AG04449 (cell line): Measurements from ENCODE around the gene YTHDC2.

Experiments used
- CTCF ChIA-PET: fragments of 350-600 bp; formaldehyde crosslinking; extraction: SDS; loops from one replicate; lab custom pipeline; 2021; ENCODE audit warnings: antibody characterized with exemption; lab: Yijun Ruan, JAX
- POLR2A ChIA-PET: fragments of 400-600, 350-600 bp; formaldehyde crosslinking; extraction: SDS; loops from one replicate; lab custom pipeline; 2020; ENCODE audit warnings: antibody characterized with exemption, inconsistent platforms; lab: Yijun Ruan, JAX
- DNase-seq: peaks from one replicate; pipeline ENCODE4 v3.0.0-alpha.2; 2010; ENCODE audit warnings: low read depth, low spot score
- H3K4me3 ChIP-seq: 2 replicates; pipeline ENCODE4 v1.5.1; 2011; ENCODE audit warnings: low read depth, mild to moderate bottlenecking, control low read depth, low read length
- TF ChIP-seq, protein P1 (sequence below): IDR thresholded peaks from one replicate; pipeline ENCODE4 v1.5.1; 2011; ENCODE audit warnings: mild to moderate bottlenecking, moderate library complexity, low read length, control low read depth, inconsistent platforms; ENCODE audit not compliant: insufficient read depth; ENCODE audit errors: missing control alignments

Gene YTHDC2

DNA sequence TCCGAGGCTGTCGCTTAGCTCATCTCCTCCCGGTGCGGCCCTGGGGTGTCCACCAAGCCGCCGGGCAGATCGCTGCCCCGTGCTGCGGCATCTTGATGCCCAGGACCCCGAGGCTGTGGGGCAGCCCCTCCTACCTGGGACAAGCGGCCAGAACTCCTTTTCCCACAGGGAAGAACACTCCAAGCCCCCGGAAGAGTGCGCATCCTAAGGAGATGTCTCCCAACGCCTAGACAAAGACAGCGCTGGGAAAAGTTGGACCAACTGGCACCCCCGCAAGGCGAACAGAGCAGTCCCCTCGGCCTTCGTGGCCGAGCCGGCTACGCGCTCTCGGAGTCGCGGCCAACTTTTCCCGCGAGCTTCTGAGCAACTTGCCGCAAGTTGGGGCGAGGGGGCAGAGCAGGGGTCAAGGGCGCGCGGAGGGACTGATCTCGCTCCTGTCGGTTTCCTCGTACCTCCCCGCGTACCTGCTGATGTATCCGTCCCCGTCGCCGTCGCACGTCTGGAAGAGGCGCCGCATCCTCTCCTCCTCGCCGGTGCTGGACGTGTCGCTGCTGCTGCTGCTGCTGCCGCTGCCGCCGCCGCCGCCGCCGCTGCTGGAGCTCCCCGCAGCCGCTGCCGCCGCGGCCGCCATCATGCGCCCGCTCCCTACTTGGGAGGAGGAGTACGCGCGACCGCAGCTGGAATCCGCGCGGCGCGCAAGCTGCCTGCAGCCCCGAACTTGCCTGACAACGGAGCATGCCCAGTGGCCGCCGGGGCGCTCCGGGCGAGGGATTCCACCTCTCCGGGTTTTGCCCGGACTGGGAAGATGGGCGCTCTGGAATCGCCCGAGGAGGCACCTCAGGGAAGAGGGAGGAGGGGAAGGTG, 25.5 kb upstream of the YTHDC2 start, which contains the start of gene MCC:
Gene MCC, minus strand, starts transcription at position 673 of the 864 bp plus-strand sequence.
- peak within 1 kb of the TSS; percentile 86 for H3K4me3 ChIP-seq
- TF ChIP-seq, protein P1, sequence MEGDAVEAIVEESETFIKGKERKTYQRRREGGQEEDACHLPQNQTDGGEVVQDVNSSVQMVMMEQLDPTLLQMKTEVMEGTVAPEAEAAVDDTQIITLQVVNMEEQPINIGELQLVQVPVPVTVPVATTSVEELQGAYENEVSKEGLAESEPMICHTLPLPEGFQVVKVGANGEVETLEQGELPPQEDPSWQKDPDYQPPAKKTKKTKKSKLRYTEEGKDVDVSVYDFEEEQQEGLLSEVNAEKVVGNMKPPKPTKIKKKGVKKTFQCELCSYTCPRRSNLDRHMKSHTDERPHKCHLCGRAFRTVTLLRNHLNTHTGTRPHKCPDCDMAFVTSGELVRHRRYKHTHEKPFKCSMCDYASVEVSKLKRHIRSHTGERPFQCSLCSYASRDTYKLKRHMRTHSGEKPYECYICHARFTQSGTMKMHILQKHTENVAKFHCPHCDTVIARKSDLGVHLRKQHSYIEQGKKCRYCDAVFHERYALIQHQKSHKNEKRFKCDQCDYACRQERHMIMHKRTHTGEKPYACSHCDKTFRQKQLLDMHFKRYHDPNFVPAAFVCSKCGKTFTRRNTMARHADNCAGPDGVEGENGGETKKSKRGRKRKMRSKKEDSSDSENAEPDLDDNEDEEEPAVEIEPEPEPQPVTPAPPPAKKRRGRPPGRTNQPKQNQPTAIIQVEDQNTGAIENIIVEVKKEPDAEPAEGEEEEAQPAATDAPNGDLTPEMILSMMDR, result no peak
- POLR2A ChIA-PET, result interaction anchor here (0.6 to 1.0 kb wide), 2 partner anchors 92 to 492 kb away, joined by 3 to 4 read pairs; no protein-coding TSS in a partner anchor
- peak; percentile 71 for DNase-seq
- CTCF ChIA-PET, result interaction anchor here (0.8 to 2.4 kb wide), 5 partner anchors 13 to 492 kb away, joined by 3 to 11 read pairs (median 4); no protein-coding TSS in a partner anchor

DNA sequence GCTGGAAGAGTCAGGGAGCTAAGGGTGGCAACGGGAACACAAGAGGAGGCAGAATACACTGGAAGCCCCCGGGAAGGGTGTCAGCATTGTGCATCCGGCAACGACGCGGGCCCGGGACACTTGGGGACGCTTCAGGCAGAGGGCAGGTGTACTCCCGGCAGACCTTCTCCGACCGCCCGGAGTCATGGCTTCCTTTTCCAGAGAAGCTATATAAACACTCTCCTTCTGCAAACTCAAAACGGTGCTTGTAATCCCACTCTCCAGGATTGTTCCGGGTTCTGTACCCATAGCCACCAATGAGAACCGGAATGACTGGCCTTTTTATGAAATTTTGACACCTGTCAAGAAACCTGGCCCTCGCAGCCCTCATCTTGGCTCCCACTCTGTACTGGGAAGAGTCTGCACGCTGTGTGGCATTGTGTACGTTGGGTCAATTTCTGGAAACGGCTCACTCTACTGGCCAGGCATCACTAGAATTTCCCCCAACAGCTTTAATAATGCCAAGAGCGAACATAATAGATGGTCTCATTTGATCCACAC, 24.8 kb upstream of the YTHDC2 start:
- TF ChIP-seq, protein P1, result no peak
- CTCF ChIA-PET, result interaction anchor here (0.8 to 2.4 kb wide), 3 partner anchors 22 to 493 kb away, joined by 4 to 11 read pairs (median 5); no protein-coding TSS in a partner anchor
- peak overlapping the region; percentile 86 for H3K4me3 ChIP-seq
- DNase-seq, result no peak
- POLR2A ChIA-PET, result interaction anchor here (1.0 kb wide), 1 partner anchor 493 kb away, joined by 4 read pairs; no protein-coding TSS in a partner anchor

DNA sequence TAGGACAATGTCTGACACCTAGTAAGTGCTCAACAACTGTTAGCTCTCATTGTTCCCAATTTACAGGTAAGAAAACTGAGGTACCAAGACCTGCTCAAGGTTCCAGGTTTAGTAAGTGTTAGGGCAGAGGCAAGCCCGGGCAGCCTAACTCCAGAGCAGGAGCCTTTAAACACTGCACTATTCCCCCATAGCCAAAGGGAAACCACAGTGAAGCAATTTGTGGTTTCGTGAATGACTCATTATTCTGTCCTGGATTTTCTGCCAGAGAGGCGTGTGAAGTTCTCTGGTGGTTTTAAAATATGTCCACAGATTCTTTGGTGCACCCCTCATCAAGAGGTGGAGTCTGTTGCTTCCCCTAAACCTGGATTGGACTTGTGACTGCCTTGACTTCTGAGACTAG, 24.2 kb upstream of the YTHDC2 start:
- CTCF ChIA-PET, result interaction anchor here (0.8 to 2.4 kb wide), 5 partner anchors 21 to 493 kb away, joined by 3 to 11 read pairs (median 4); no protein-coding TSS in a partner anchor
- TF ChIP-seq, protein P1, result no peak
- H3K4me3 ChIP-seq, result no peak overlapping the region
- POLR2A ChIA-PET, result no interaction called here
- DNase-seq, result peak; percentile 95

DNA sequence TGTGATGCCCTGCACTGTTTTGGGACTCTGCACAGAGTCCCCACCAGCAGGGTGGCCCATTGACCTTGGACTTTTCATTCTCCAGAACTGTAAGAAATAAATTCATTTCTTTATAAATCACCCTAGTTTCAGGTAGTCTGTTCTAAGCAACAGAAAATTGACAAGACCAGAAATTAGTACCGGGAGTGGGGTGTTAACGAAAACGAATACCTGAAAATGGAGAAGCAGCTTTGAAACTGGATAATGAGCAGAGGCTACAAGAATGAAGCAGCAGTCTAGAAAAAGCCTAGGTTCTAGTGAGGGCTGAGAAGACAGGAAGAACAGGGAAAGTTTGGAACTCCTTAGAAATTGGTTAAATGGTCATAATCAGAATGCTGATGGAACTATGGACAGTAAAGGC, 23.2 kb upstream of the YTHDC2 start:
- TF ChIP-seq, protein P1, result no peak
- CTCF ChIA-PET, result interaction anchor here (1.1 to 2.2 kb wide), 2 partner anchors 154 to 494 kb away, joined by 3 to 5 read pairs; no protein-coding TSS in a partner anchor
- H3K4me3 ChIP-seq, result no peak overlapping the region
- POLR2A ChIA-PET, result no interaction called here
- no peak for DNase-seq

DNA sequence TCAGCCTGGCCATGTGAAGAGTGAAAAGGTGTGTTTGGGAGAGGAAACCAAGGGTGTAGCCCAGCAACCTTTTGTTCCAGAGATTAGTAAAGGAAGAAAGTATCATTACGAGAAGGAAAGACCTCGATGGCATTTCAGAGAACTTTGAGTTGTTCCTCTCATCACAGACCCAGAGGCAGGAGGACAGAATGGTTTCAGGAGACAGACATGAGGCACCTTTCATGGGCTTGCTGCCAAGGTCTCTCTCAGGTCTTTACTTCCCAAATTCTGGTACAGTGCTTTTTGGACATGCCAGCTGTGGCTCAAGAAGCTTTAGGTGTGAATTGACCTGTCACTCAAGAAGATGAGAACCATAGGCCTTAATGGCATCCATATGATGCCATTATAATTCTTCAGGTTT, 22.5 kb upstream of the YTHDC2 start:
- CTCF ChIA-PET, result interaction anchor here (1.1 to 2.2 kb wide), 2 partner anchors 30 to 495 kb away, joined by 3 to 5 read pairs; no protein-coding TSS in a partner anchor
- TF ChIP-seq, protein P1, result no peak
- DNase-seq, result no peak
- POLR2A ChIA-PET, result no interaction called here
- no peak overlapping the region for H3K4me3 ChIP-seq

DNA sequence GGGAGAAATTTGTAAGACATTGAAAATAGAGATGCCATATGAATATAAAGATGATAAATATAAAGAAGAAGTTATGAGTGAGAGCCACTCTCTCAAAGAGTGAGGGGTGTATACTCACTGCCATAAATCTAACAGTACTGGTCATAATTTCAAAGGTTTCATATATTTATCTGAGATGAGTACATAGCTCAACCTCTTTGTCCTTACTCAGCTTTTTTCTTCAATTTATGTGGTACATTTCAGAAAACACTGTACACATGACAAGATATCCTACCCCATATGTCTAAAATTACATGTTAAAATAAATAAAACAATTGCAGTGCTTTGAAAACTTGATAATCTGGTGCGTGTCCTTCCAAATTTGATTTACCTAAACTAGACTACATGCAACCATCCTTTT, 20.0 kb upstream of the YTHDC2 start:
- no peak for DNase-seq
- ChIA-PET CTCF (interaction anchor here (0.8 to 2.6 kb wide), 2 partner anchors 18 to 114 kb away, joined by 4 to 12 read pairs; no protein-coding TSS in a partner anchor), POLR2A (no interaction called here)
- TF ChIP-seq, protein P1, result no peak
- H3K4me3 ChIP-seq, result no peak overlapping the region
